Measurements from ENCODE around the gene TMEM219.
A peak's percentile ranks its signal among the peaks of the same experiment; 100 is the strongest.

DNA sequence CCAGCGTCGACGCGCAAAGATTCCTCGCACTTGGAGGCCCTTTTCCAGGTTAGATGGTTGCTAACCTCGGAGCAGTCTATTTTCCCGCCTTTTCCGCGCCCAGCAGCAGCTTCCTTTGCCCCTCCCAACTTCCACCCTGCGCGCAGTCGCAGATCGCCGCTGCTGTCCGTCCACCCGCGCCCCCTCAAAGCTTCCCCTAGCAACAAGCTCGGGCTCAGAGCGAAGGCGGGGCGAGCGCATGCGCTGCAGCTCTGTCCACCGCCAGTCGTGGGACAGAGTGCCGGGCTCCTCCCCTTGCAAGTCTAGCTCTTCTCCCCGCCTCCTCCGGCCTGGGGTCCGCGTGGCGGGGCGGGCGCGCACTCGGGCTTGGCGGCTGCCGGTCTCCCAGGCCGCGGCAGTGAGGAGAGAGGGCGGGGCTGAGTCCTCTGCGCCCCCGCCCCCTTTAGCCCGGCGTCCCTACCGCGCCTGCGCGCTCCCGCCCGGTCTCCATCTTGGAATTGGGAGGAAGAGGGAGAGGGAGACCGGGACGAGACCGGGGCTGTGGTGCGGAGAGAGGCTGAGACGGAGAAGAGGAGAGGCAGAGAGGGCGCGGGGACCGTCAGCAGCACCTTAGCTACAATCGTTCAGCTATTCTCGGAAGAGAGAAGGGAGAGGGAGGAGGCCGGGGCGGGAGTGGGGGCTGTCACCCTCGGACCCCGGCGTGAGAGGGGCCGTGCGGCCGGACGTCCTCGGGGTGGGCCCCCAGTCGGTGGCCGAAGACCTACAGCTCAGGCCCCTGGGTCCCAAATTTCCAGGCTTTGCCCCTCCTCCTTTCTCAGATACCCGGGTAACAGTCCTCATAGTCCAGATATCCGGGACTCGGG, 11.7 kb downstream of the TMEM219 start, which contains the start of gene TAOK2:
- TF ChIP-seq, protein P1, sequence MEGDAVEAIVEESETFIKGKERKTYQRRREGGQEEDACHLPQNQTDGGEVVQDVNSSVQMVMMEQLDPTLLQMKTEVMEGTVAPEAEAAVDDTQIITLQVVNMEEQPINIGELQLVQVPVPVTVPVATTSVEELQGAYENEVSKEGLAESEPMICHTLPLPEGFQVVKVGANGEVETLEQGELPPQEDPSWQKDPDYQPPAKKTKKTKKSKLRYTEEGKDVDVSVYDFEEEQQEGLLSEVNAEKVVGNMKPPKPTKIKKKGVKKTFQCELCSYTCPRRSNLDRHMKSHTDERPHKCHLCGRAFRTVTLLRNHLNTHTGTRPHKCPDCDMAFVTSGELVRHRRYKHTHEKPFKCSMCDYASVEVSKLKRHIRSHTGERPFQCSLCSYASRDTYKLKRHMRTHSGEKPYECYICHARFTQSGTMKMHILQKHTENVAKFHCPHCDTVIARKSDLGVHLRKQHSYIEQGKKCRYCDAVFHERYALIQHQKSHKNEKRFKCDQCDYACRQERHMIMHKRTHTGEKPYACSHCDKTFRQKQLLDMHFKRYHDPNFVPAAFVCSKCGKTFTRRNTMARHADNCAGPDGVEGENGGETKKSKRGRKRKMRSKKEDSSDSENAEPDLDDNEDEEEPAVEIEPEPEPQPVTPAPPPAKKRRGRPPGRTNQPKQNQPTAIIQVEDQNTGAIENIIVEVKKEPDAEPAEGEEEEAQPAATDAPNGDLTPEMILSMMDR (IDR thresholded peaks at IDR 0.05): no peak
- TF ChIP-seq POLR2AphosphoS5 (IDR thresholded peaks at IDR 0.05) (peak in 2 of 3 donors; percentile 67), EP300 (IDR thresholded peaks at IDR 0.05) (no peak)
